Adrenal gland (tissue), 12 donors: ENCODE data around the gene NAALADL2. TPM values are rescaled to one million over a fixed set of nuclear protein-coding genes. Genes with fewer than 3 reads are reported as not detected.

Experiments
- DNase-seq, 7 donors: peaks; one replicate each; pipeline ENCODE4 v3.0.0-alpha.2; 2019 to 2020
- H3K27ac ChIP-seq, 5 donors: fragments of 200-600 bp; sonication (generic) in 4 of 5; 1 replicate in 3 of 5; 2 replicates in 2 of 5; pipeline versions ENCODE4 v1.5.1 to v1.8.0; 2016 to 2020; ENCODE audit warnings: mild to moderate bottlenecking in 1 of 5
- H3K27me3 ChIP-seq: fragments of 200-600 bp; 2 replicates; pipeline ENCODE4 v1.8.0; 2021
- H3K36me3 ChIP-seq, 2 donors: fragments of 200-600 bp; replicated peaks in 1 of 2; 1 replicate in 1 of 2; 2 replicates in 1 of 2; pipeline versions ENCODE4 v1.5.1 to v1.8.0; 2018 to 2022
- H3K4me1 ChIP-seq, 2 donors: fragments of 200-600 bp; replicated peaks in 1 of 2; 1 replicate in 1 of 2; 2 replicates in 1 of 2; pipeline versions ENCODE4 v1.5.1 to v1.8.0; 2018 to 2021
- H3K4me3 ChIP-seq, 4 donors: fragments of 200-600 bp; sonication (generic) in 3 of 4; one replicate each; pipeline ENCODE4 v1.5.1; 2016 to 2018
- H3K9me3 ChIP-seq, 3 donors: fragments of 200-600 bp; sonication (generic) in 1 of 3; replicated peaks in 1 of 3; 1 replicate in 2 of 3; 2 replicates in 1 of 3; pipeline versions ENCODE4 v1.5.1 to v1.8.0; 2016 to 2021
- POLR2A ChIP-seq, 2 donors: fragments of 450-650 bp; IDR thresholded peaks; one replicate each; pipeline ENCODE4 v1.6.1; 2017; ENCODE audit warnings: antibody characterized with exemption in 2 of 2, mild to moderate bottlenecking in 2 of 2, moderate library complexity in 1 of 2
- WGBS, 4 donors: extraction: QIAGEN DNeasy Blood & Tissue Kit in 2 of 4; methylation state at CpG; one replicate each; pipeline versions ENCODE4 v1.1.5 to v1.1.7; 2013 to 2017; 5-methylcytosine and 5-hydroxymethylcytosine counted together
- intact Hi-C, 2 donors: fragments of 100-400 bp; cut with DNase I; formaldehyde crosslinking; loops; one replicate each; pipeline versions ENCODE4 v1.14.1 to v1.15.0; 2022 to 2023
- polyA plus RNA-seq, 3 donors: library from polyadenylated mRNA; stranded (reverse); fragments of 200-250 nt in 2 of 3; fragments of 350-450 nt in 1 of 3; fragmentation: Illumina TruSeq in 1 of 3; extraction: RNeasy Lipid Tissue Mini Kit (QIAGEN cat#74804) in 1 of 3; gene quantifications; one replicate each; pipeline ENCODE4 v1.2.3, GENCODE V29; 2013 to 2014
- total RNA-seq, 9 donors: library from RNA; depleted of rRNA in 4 of 9; stranded (reverse); fragments of >200 nt in 4 of 9; fragments of 120-200 nt in 1 of 9; fragmentation: NEBNext Ultra II Directional in 1 of 9; extraction: Animal tissue kit (Norgen Biotek cat#: 25700) in 1 of 9; gene quantifications; one replicate each; pipeline versions ENCODE4 v1.1.0 to v1.2.4, GENCODE V29; 2013 to 2023
- TF ChIP-seq, protein P1 (sequence below), 6 experiments: fragments of 450-650 bp in 4 of 6; fragments of 200-600 bp in 2 of 6; sonication (generic) in 1 of 6; IDR thresholded peaks; 1 replicate in 5 of 6; 2 replicates in 1 of 6; pipeline versions ENCODE4 v1.5.1 to v1.8.0; 2016 to 2021; ENCODE audit warnings: antibody characterized with exemption in 6 of 6, mild to moderate bottlenecking in 2 of 6, moderate library complexity in 1 of 6
- donor health status: healthy with polysubstance abuse.
- donor health status: Bipolar disorder and iron deficiency.
- donor health status: DM: yes; HTN: yes; CAD: no.
- donor health status: DM: no; HTN: no; CAD: no.
- donor health status: DM: no; HTN: no; CAD: no.
- donor health status: DM: yes; HTN: yes; CAD: no.

The NAALADL2 gene
- total and polyA plus RNA-seq, 12 donors: 0.24 to 7.8 (median 4.8) TPM

DNA sequence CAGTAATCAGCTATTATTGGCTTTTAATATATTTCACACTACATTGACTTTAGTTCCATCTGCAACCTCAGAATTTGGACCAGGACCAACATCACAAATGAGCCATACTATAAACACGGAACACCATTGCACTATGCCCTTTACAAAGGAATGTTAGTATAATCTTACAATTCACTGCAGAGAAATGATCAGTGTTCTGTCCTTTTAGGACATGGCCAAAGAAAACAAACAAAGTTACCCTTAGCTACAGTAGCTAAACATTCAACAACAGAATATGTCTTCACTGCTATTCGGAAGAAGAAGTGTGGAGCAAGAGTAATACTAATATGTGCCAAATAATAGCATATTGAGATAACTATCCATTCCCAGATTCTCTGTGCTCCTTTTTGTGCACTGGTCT lies 90.4 kb downstream of the NAALADL2 start:
- no peaks in the 10 kb centered on the region for H3K27me3 ChIP-seq
- H3K27ac ChIP-seq: no peak overlapping the region
- 46 to 71% (median 65%) methylated on average over 2 of the region's 2 CpGs for WGBS, 4 donors
- intact Hi-C loops: no loop called here
- H3K4me3 ChIP-seq: no peak overlapping the region
- H3K36me3 ChIP-seq: no peaks in the 10 kb centered on the region
- DNase-seq: no peak
- no peaks in the 10 kb centered on the region for H3K9me3 ChIP-seq
- no peaks in the 10 kb centered on the region for H3K4me1 ChIP-seq
- TF ChIP-seq, protein P1, sequence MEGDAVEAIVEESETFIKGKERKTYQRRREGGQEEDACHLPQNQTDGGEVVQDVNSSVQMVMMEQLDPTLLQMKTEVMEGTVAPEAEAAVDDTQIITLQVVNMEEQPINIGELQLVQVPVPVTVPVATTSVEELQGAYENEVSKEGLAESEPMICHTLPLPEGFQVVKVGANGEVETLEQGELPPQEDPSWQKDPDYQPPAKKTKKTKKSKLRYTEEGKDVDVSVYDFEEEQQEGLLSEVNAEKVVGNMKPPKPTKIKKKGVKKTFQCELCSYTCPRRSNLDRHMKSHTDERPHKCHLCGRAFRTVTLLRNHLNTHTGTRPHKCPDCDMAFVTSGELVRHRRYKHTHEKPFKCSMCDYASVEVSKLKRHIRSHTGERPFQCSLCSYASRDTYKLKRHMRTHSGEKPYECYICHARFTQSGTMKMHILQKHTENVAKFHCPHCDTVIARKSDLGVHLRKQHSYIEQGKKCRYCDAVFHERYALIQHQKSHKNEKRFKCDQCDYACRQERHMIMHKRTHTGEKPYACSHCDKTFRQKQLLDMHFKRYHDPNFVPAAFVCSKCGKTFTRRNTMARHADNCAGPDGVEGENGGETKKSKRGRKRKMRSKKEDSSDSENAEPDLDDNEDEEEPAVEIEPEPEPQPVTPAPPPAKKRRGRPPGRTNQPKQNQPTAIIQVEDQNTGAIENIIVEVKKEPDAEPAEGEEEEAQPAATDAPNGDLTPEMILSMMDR (IDR thresholded peaks at IDR 0.05): no peak
- no peak for TF ChIP-seq POLR2A (IDR thresholded peaks at IDR 0.05)

GRCh38 chr3:174951034-174951433 lies 91.9 kb downstream of the NAALADL2 start:
- DNase-seq: no peak
- intact Hi-C loops: no loop called here
- no peak for TF ChIP-seq POLR2A (IDR thresholded peaks at IDR 0.05)
- TF ChIP-seq, protein P1 (IDR thresholded peaks at IDR 0.05): no peak
- H3K4me3 ChIP-seq: no peak overlapping the region
- H3K27ac ChIP-seq: no peak overlapping the region
- H3K4me1 ChIP-seq: no peaks in the 10 kb centered on the region
- 76 to 79% (median 79%) methylated on average over 3 of the region's 3 CpGs for WGBS, 4 donors
- no peaks in the 10 kb centered on the region for H3K9me3 ChIP-seq
- H3K36me3 ChIP-seq: no peaks in the 10 kb centered on the region
- no peaks in the 10 kb centered on the region for H3K27me3 ChIP-seq

DNA sequence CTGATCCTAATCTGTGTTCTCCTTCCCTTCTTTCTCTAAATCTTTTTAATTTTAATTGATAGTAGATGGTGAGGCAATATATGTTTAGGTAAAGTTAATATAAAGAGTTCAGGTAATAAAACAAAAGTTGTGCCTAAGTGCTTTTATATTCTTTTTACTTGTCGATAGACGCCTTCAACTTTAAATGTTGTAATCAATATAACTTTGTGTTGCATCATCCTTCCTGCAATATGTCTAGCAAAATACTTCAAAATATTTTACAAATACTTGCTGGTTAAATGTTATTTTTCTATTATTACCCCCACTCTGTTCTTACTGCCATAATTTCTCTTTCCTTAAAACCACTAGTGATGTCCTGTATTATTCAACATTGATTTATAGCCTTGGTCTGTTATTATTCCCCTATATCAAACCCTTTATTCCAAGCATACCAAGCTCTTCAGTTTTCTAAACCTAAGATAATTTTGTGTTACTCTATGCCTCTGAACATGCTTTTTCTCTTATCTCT lies 92.4 kb downstream of the NAALADL2 start:
- Histone ChIP-seq H3K27me3 (no peaks in the 10 kb centered on the region), H3K9me3 (no peaks in the 10 kb centered on the region), H3K36me3 (no peaks in the 10 kb centered on the region), H3K27ac (no peak overlapping the region), H3K4me3 (no peak overlapping the region), H3K4me1 (no peaks in the 10 kb centered on the region)
- TF ChIP-seq, protein P1 (IDR thresholded peaks at IDR 0.05): no peak
- no peak for TF ChIP-seq POLR2A (IDR thresholded peaks at IDR 0.05)
- intact Hi-C loops: no loop called here
- DNase-seq: no peak
- WGBS, 4 donors: 92 to 96% (median 93%) methylated on average over 2 of the region's 2 CpGs

DNA sequence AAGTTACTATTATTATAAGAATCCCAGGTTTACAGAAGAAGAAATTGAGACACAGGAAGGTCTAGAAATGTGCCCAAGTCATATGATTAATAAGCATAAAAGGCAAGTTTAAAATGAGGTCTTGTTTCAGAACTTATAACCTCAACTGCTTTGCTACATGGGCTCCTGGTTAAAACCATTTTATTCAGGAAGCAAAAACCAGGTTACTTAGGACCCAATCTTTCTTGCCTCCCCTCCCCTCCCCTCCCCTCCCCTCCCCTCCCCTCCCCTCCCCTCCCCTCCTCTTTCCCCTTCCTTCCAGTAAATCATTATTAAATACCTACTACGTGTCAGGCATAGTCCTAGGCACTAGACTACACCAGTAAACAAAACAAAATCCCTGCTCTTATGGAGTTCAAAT lies 93.9 kb downstream of the NAALADL2 start:
- intact Hi-C loops: no loop called here
- DNase-seq: no peak
- Histone ChIP-seq H3K4me1 (peaks cover 0 to 4% of the 10 kb centered on the region in 2 donors), H3K9me3 (no peaks in the 10 kb centered on the region), H3K27me3 (no peaks in the 10 kb centered on the region), H3K4me3 (no peak overlapping the region), H3K36me3 (no peaks in the 10 kb centered on the region), H3K27ac (no peak overlapping the region)
- WGBS, 4 donors: 71 to 92% (median 77%) methylated on average over 1 of the region's 1 CpG
- TF ChIP-seq, protein P1 (IDR thresholded peaks at IDR 0.05): no peak
- no peak for TF ChIP-seq POLR2A (IDR thresholded peaks at IDR 0.05)
